IPS-15b (cell line): Measurements from ENCODE around the gene UQCC5.
A peak's percentile ranks its signal among the peaks of the same experiment; 100 is the strongest.

Experiments
- H3K27me3 ChIP-seq: one replicate; pipeline ENCODE4 v1.6.1; 2013; ENCODE audit warnings: low read length; ENCODE audit not compliant: control insufficient read depth, insufficient read depth
- H3K36me3 ChIP-seq: one replicate; pipeline ENCODE4 v1.6.1; 2013; ENCODE audit warnings: low read length; ENCODE audit not compliant: control insufficient read depth, insufficient read depth
- H3K4me1 ChIP-seq: one replicate; pipeline ENCODE4 v1.6.1; 2013; ENCODE audit warnings: mild to moderate bottlenecking, low read length; ENCODE audit not compliant: control insufficient read depth, insufficient read depth
- H3K4me3 ChIP-seq: one replicate; pipeline ENCODE4 v1.5.1; 2013; ENCODE audit warnings: low read depth, low read length
- H3K9ac ChIP-seq: one replicate; pipeline ENCODE4 v1.6.1; 2013; ENCODE audit warnings: low read depth, mild to moderate bottlenecking, low read length
- H3K9me3 ChIP-seq: one replicate; pipeline ENCODE4 v1.6.1; 2013; ENCODE audit warnings: mild to moderate bottlenecking, low read length; ENCODE audit not compliant: control insufficient read depth, insufficient read depth

Gene UQCC5, protein sequence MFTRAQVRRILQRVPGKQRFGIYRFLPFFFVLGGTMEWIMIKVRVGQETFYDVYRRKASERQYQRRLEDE

DNA sequence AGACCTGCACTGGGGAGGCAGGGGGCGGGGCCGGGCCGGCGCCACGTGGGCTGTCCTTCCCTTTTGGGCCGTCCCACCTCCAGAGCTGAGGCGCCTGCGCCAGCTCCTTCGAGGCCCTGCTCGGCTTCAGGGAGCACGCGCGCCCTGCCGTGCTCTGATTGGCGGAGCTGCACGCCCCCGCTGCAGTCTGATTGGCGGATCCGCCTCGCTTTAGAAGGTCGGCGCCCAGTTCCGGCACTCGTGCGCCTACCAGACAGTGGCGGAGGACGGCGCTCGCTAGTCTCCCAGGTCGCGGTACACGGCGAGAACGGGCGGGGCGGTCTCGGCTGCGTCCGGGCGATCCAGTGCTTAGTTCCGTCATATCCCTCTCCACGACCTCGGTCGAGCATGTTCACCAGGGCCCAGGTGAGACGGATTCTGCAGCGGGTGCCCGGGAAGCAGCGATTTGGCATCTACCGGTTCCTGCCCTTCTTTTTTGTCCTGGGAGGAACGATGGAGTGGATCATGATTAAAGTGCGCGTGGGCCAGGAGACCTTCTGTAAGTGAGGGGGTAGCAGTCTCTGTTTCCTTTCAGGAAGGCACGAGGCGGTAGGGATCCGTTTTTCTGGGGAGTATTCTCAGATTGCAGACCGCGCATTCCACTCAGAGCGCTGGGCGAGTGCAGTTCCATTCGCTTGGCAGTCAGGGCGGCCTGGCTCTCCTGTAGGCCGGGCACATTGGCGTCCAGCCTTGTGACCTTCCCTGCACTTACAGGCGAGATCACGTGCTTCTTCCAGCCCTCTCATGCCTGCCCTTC is at the start of gene UQCC5:
UQCC5 (plus strand) TSS at position 237 of the 796 bp plus-strand sequence; CDS start at position 388, 151 bp downstream.
- H3K27me3 ChIP-seq = no peaks in the 10 kb centered on the region
- H3K9ac ChIP-seq = peak within 1 kb of the TSS; percentile 95
- peaks cover 19% of the 10 kb centered on the region for H3K4me1 ChIP-seq

DNA sequence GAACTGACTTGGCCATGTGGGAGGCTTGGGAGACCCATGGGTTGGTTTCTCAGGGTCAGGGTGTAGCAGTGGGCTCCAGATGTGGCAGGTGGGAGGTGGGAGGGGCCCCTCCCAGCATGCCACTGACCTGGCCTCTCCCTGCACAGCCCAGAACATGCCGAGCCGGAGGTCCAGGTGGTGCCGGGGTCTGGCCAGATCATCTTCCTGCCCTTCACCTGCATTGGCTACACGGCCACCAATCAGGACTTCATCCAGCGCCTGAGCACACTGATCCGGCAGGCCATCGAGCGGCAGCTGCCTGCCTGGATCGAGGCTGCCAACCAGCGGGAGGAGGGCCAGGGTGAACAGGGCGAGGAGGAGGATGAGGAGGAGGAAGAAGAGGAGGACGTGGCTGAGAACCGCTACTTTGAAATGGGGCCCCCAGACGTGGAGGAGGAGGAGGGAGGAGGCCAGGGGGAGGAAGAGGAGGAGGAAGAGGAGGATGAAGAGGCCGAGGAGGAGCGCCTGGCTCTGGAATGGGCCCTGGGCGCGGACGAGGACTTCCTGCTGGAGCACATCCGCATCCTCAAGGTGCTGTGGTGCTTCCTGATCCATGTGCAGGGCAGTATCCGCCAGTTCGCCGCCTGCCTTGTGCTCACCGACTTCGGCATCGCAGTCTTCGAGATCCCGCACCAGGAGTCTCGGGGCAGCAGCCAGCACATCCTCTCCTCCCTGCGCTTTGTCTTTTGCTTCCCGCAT is 49.2 kb upstream of the UQCC5 start:
- Histone ChIP-seq H3K27me3 (no peaks in the 10 kb centered on the region), H3K9ac (no peak overlapping the region), H3K4me3 (no peak overlapping the region), H3K9me3 (no peaks in the 10 kb centered on the region), H3K36me3 (peaks cover 69% of the 10 kb centered on the region), H3K4me1 (no peaks in the 10 kb centered on the region)

More for the DNA sequence above, at the start of gene UQCC5:
- H3K36me3 ChIP-seq = peaks cover 17% of the 10 kb centered on the region
- no peaks in the 10 kb centered on the region for H3K9me3 ChIP-seq
- peak within 1 kb of the TSS; percentile 99 for H3K4me3 ChIP-seq

DNA sequence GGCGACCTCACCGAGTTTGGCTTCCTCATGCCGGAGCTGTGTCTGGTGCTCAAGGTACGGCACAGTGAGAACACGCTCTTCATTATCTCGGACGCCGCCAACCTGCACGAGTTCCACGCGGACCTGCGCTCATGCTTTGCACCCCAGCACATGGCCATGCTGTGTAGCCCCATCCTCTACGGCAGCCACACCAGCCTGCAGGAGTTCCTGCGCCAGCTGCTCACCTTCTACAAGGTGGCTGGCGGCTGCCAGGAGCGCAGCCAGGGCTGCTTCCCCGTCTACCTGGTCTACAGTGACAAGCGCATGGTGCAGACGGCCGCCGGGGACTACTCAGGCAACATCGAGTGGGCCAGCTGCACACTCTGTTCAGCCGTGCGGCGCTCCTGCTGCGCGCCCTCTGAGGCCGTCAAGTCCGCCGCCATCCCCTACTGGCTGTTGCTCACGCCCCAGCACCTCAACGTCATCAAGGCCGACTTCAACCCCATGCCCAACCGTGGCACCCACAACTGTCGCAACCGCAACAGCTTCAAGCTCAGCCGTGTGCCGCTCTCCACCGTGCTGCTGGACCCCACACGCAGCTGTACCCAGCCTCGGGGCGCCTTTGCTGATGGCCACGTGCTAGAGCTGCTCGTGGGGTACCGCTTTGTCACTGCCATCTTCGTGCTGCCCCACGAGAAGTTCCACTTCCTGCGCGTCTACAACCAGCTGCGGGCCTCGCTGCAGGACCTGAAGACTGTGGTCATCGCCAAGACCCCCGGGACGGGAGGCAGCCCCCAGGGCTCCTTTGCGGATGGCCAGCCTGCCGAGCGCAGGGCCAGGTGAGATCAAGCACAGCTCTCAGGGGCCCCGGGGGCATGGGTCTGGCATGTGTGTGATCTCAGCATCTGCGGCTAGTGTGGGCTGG is 48.4 kb upstream of the UQCC5 start:
- Histone ChIP-seq H3K4me1 (no peaks in the 10 kb centered on the region), H3K9me3 (no peaks in the 10 kb centered on the region), H3K4me3 (no peak overlapping the region), H3K9ac (no peak overlapping the region), H3K36me3 (peaks cover 73% of the 10 kb centered on the region), H3K27me3 (no peaks in the 10 kb centered on the region)

DNA sequence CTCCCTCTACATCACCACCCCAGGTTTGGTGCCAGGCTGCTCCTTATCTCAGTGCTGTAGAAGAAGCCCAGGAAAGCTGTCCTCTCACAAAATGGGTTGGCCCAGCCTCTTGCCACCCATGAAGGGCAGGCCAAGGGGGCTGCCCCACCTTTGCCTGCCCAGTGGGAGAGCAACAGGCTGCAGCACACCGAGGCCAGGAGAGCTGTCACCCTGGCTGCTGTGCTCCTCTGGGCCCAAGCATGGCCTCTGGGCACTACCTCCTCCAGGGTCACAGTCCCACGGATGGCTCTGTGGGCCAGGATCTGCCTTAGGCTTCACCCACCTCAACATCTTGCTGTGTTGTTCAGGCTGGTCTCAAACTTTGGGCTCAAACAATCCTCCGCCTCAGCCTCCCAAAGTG is 47.7 kb upstream of the UQCC5 start:
- no peak overlapping the region for H3K4me3 ChIP-seq
- H3K4me1 ChIP-seq = no peaks in the 10 kb centered on the region
- H3K36me3 ChIP-seq = peaks cover 74% of the 10 kb centered on the region

DNA sequence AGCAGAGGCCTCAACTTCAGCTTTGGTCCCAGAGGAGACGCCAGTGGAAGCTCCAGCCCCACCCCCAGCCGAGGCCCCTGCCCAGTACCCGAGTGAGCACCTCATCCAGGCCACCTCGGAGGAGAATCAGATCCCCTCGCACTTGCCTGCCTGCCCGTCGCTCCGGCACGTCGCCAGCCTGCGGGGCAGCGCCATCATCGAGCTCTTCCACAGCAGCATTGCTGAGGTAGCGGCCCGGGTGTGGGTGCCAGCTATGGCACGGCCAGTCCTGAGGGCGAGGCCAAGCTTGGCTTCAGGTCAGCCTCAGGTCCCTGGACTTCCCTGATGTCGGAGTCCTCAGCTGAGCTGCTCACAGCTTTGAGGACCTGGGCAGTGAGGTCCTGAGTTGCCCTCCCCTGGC is 47.0 kb upstream of the UQCC5 start:
- no peak overlapping the region for H3K9ac ChIP-seq
- no peaks in the 10 kb centered on the region for H3K27me3 ChIP-seq
- peaks cover 74% of the 10 kb centered on the region for H3K36me3 ChIP-seq
- no peak overlapping the region for H3K4me3 ChIP-seq
- no peaks in the 10 kb centered on the region for H3K4me1 ChIP-seq
- H3K9me3 ChIP-seq = no peaks in the 10 kb centered on the region

More for the DNA sequence above, 47.7 kb upstream of the UQCC5 start:
- Histone ChIP-seq H3K9me3 (no peaks in the 10 kb centered on the region), H3K9ac (no peak overlapping the region), H3K27me3 (no peaks in the 10 kb centered on the region)

DNA sequence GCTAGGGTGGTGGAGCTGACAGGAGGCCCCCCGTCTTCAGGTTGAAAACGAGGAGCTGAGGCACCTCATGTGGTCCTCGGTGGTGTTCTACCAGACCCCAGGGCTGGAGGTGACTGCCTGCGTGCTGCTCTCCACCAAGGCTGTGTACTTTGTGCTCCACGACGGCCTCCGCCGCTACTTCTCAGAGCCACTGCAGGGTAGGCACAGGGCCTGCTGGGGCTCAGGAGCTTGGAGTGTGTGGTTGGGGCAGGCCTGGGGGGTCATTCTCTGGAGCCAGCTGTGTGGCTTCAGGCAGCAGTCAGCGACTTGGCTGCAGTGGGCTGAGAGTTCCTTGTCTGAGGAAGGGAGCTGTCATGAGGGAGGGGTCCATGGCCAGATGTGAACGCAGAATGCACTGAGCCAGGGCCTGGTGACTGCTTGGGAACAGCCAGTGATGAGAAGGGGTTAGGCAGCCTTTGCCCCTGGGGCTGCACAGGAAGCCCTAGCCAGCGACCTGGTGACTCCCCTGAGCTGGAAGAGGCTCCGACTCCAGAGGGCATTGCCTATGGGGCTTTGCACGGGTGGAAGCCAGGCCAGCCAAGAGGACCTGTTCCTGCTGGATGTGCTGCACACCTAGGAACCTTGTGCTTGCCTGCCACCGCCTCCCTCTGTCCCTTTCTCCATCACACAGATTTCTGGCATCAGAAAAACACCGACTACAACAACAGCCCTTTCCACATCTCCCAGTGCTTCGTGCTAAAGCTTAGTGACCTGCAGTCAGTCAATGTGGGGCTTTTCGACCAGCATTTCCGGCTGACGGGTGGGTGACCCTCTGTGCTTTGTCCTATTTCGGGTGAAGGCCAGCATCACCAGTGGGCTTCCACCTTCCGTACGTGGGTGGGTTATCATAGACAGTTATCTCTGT is 46.1 kb upstream of the UQCC5 start:
- no peaks in the 10 kb centered on the region for H3K27me3 ChIP-seq
- no peak overlapping the region for H3K4me3 ChIP-seq
- no peaks in the 10 kb centered on the region for H3K9me3 ChIP-seq
- H3K36me3 ChIP-seq = peaks cover 72% of the 10 kb centered on the region
- no peak overlapping the region for H3K9ac ChIP-seq
- H3K4me1 ChIP-seq = no peaks in the 10 kb centered on the region

DNA sequence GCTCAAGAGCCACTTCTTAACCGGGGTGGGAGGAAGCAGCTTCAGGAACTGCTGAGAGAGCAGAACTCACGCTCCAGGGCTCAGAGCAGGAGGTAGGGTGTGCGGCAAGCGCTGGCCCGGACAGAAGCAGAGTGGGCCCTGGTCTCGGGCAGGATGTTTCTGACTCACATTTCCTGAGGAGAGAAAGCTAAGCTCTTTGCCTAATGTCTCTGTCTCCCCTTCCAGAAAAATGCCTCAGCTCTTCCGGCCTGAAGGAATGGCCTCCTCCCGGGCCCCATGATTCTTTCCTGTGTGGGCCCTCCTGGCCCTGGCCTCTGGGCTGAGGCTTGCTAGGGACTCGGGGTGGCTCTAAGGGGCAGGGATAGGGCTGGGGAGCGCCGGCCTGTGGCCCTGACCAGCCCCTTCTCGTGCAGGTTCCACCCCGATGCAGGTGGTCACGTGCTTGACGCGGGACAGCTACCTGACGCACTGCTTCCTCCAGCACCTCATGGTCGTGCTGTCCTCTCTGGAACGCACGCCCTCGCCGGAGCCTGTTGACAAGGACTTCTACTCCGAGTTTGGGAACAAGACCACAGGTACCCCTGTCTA is 45.4 kb upstream of the UQCC5 start:
- Histone ChIP-seq H3K27me3 (no peaks in the 10 kb centered on the region), H3K4me3 (no peak overlapping the region), H3K9ac (no peak overlapping the region), H3K9me3 (no peaks in the 10 kb centered on the region), H3K4me1 (no peaks in the 10 kb centered on the region), H3K36me3 (peaks cover 68% of the 10 kb centered on the region)

DNA sequence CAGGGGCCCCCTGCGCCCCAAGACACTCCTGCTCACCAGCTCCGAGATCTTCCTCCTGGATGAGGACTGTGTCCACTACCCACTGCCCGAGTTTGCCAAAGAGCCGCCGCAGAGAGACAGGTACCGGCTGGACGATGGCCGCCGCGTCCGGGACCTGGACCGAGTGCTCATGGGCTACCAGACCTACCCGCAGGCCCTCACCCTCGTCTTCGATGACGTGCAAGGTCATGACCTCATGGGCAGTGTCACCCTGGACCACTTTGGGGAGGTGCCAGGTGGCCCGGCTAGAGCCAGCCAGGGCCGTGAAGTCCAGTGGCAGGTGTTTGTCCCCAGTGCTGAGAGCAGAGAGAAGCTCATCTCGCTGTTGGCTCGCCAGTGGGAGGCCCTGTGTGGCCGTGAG is 44.3 kb upstream of the UQCC5 start:
- no peaks in the 10 kb centered on the region for H3K27me3 ChIP-seq
- peaks cover 60% of the 10 kb centered on the region for H3K36me3 ChIP-seq
- no peaks in the 10 kb centered on the region for H3K9me3 ChIP-seq
- H3K4me1 ChIP-seq = no peaks in the 10 kb centered on the region
- H3K4me3 ChIP-seq = no peak overlapping the region
- H3K9ac ChIP-seq = no peak overlapping the region

DNA sequence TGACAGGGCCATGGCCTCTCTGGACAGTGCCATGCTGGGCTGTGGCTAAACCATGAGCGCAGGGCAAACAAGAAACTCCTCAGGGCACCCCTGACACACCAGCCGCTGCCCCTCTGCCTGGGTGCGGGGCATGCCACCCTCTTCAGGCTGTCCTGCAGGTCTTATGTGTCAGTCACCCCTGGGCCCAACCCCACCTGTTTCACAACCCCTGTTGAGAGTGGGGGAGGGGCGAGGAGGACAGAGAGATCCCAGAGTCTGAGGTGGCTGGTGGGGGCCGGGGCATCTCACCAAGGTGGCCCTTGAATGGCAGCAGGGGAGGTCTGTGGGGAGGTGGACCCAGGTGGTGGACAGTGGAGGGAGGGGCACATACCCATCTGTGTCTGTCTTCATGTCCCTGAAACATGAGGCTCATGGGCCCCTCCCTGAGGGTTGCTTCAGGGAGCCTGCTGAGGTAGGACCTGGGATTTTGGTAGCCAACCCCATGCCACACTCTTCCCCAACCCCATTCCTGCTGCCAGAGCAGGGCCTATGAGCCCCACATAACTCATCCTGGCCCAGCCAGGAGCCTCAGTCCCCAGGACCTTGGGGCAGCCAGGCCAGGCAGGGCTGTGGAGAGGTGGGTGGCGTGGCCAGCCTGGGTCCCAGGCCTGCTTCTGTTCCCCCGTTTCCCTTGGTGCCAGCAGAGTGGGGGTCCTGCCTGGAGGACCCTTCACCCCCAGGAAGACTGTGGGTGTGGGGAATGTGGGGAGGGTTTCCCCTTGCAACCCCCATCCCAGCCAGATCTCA is 43.0 kb upstream of the UQCC5 start:
- no peaks in the 10 kb centered on the region for H3K9me3 ChIP-seq
- H3K4me1 ChIP-seq = no peaks in the 10 kb centered on the region
- no peak overlapping the region for H3K9ac ChIP-seq
- H3K36me3 ChIP-seq = peaks cover 46% of the 10 kb centered on the region
- H3K27me3 ChIP-seq = no peaks in the 10 kb centered on the region
- H3K4me3 ChIP-seq = no peak overlapping the region

DNA sequence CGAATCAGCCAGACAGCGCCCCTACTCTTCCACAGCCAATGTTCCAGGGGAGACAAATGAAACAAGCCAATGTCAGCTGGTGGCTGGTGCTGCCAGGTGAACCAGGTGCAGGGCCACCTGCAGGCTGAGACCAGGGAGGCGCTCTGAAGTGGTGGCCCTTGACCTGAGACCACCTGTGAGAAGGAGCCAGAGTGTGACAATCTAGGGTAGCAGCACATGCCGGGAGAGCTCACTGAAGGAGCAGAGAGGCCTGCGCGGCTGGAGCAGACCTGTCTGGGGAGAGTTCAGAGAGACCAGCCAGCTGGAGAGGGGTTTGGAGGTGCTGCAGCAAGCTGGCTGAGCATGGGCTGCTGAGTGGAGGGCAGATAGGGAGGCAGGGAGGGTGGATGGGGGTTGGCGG is 42.0 kb upstream of the UQCC5 start:
- H3K9me3 ChIP-seq = no peaks in the 10 kb centered on the region
- H3K4me1 ChIP-seq = no peaks in the 10 kb centered on the region
- H3K27me3 ChIP-seq = no peaks in the 10 kb centered on the region
- no peak overlapping the region for H3K4me3 ChIP-seq
- peaks cover 37% of the 10 kb centered on the region for H3K36me3 ChIP-seq
- no peak overlapping the region for H3K9ac ChIP-seq
